K562 (cell line): ENCODE measurements around the gene ALG12. TPM values are rescaled to one million over a fixed set of nuclear protein-coding genes. Genes with fewer than 3 reads are reported as not detected.

Experiments used
- ATAC-seq: fragments of 200-7000 bp; cut with Tn5 transposase; 3 replicates; pipeline ENCODE4 v1.9.1; 2020; ENCODE audit warnings: moderate library complexity
- BruUV-seq: library from RNA; stranded (reverse); fragments of 400-500 nt; replicated peaks from 2 replicates; lab custom pipeline; 2021; lab: Mats Ljungman, UMichigan
- CTCF ChIA-PET: fragments of 300-600 bp; formaldehyde crosslinking; extraction: SDS; loops from one replicate; lab custom pipeline; 2021; ENCODE audit warnings: low intra/inter-chr PET ratio; lab: Yijun Ruan, JAX
- POLR2A ChIA-PET: fragments of 300-600, 350-650 bp; sonication (Branson Sonifier 250); formaldehyde crosslinking; extraction: SDS; loops from one replicate; lab custom pipeline; 2021; ENCODE audit warnings: antibody characterized with exemption, inconsistent platforms; lab: Yijun Ruan, JAX
- DNase-seq, 4 experiments: peaks; one replicate each; pipeline versions ENCODE4 v3.0.0 to v3.0.0-alpha.2; 2011 to 2018; ENCODE audit warnings: low spot score in 3 of 4, mixed read lengths in 3 of 4; ENCODE audit errors: extremely low read depth in 1 of 4
- FAIRE-seq: peaks from 2 replicates; lab custom pipeline; 2011; peaks lifted over from hg19 to GRCh38; lab: Jason Lieb, UNC
- H2AFZ ChIP-seq: 2 replicates; pipeline ENCODE4 v1.6.0; 2011; ENCODE audit warnings: low read depth, low read length, control low read depth, inconsistent platforms
- H3K27ac ChIP-seq: fragments of 200-600 bp; 3 replicates; pipeline ENCODE4 v1.8.0; 2011; ENCODE audit warnings: low read depth, mild to moderate bottlenecking, control low read depth, inconsistent platforms, low read length, moderate library complexity, mixed read lengths; ENCODE audit errors: extremely low read depth
- H3K27me3 ChIP-seq, 2 experiments: fragments of 300-600 bp in 1 of 2; 2 replicates in 1 of 2; 3 replicates in 1 of 2; pipeline versions ENCODE4 v1.6.0 to v1.8.0; 2011; ENCODE audit warnings: inconsistent platforms in 2 of 2, low read length in 2 of 2, mild to moderate bottlenecking in 1 of 2, mixed read lengths in 1 of 2, moderate library complexity in 1 of 2; ENCODE audit not compliant: control insufficient read depth in 2 of 2, insufficient read depth in 2 of 2
- H3K36me3 ChIP-seq: fragments of 300-600 bp; 3 replicates; pipeline ENCODE4 v1.8.0; 2011; ENCODE audit warnings: mild to moderate bottlenecking, low read length, inconsistent platforms; ENCODE audit not compliant: control insufficient read depth, insufficient read depth
- H3K4me1 ChIP-seq, 2 experiments: fragments of 200-600 bp in 1 of 2; replicated peaks in 1 of 2; 2 replicates in 1 of 2; 3 replicates in 1 of 2; pipeline versions ENCODE4 v1.5.1 to v1.8.0; 2011; ENCODE audit warnings: inconsistent platforms in 2 of 2, low read length in 2 of 2, mild to moderate bottlenecking in 1 of 2, mixed read lengths in 1 of 2, moderate library complexity in 1 of 2; ENCODE audit not compliant: control insufficient read depth in 2 of 2, insufficient read depth in 2 of 2
- H3K4me2 ChIP-seq: 2 replicates; pipeline ENCODE4 v1.6.1; 2011; ENCODE audit warnings: low read length, control low read depth, inconsistent platforms, mixed read lengths; ENCODE audit not compliant: insufficient read depth
- H3K4me3 ChIP-seq: fragments of 200-600 bp; sonication (generic), shearing (Covaris generic); 2 replicates; pipeline ENCODE4 v1.5.1; 2016; ENCODE audit warnings: control low read depth, inconsistent platforms
- H3K79me2 ChIP-seq: fragments of 200-600 bp; 3 replicates; pipeline ENCODE4 v1.8.0; 2011; ENCODE audit warnings: low read length, inconsistent platforms; ENCODE audit not compliant: control insufficient read depth, insufficient read depth
- H3K9ac ChIP-seq, 2 experiments: 2 replicates each; pipeline versions ENCODE4 v1.6.0 to v1.6.1; 2011; ENCODE audit warnings: low read depth in 2 of 2, low read length in 2 of 2, control low read depth in 1 of 2, inconsistent platforms in 1 of 2, mild to moderate bottlenecking in 1 of 2, mixed read lengths in 1 of 2; ENCODE audit not compliant: insufficient read depth in 1 of 2
- H3K9me1 ChIP-seq: one replicate; pipeline ENCODE4 v1.6.0; 2011; ENCODE audit warnings: inconsistent platforms, mild to moderate bottlenecking, low read length, moderate library complexity; ENCODE audit not compliant: control insufficient read depth, insufficient read depth
- H3K9me3 ChIP-seq: replicated peaks from 2 replicates; pipeline ENCODE4 v1.5.1; 2011; ENCODE audit warnings: low read depth, low read length, inconsistent platforms; ENCODE audit not compliant: control insufficient read depth, insufficient read depth
- H4K20me1 ChIP-seq: replicated peaks from 2 replicates; pipeline ENCODE4 v1.6.1; 2011; ENCODE audit warnings: low read length, inconsistent platforms, mixed read lengths; ENCODE audit not compliant: control insufficient read depth, insufficient read depth
- ARHGAP35 ChIP-seq: fragments of 450-650 bp; IDR thresholded peaks from 2 replicates; pipeline ENCODE4 v1.6.1; 2018; ENCODE audit not compliant: partially characterized antibody
- C11orf30 ChIP-seq: fragments of 450-650 bp; IDR thresholded peaks from 2 replicates; pipeline ENCODE4 v1.6.1; 2016; ENCODE audit warnings: low read depth, mild to moderate bottlenecking
- CBFA2T2 ChIP-seq: fragments of 450-650 bp; conservative IDR thresholded peaks from 2 replicates; pipeline ENCODE4 v1.6.1; 2017; ENCODE audit warnings: mild to moderate bottlenecking
- GABPA ChIP-seq: fragments of 200-800 bp; sonication (Bioruptor generic); conservative IDR thresholded peaks from 2 replicates; pipeline ENCODE4 v1.6.1; 2016; ENCODE audit warnings: low read depth, missing genetic modification characterization, missing compliant biosample characterization
- GTF2F1 ChIP-seq: IDR thresholded peaks from 2 replicates; pipeline ENCODE4 v1.6.1; 2011; ENCODE audit warnings: low read depth, low read length, improper control_type of control experiment
- HIVEP1 ChIP-seq: fragments of 250-450 bp; sonication (Bioruptor Pico); IDR thresholded peaks from 2 replicates; pipeline ENCODE4 v1.4.0; 2020; ENCODE audit warnings: mild to moderate bottlenecking
- HNRNPK ChIP-seq: fragments of 200-400 bp; formaldehyde crosslinking; IDR thresholded peaks from one replicate; pipeline ENCODE4 v1.6.1; 2018; ENCODE audit warnings: mild to moderate bottlenecking, low read depth, low read length; ENCODE audit not compliant: poor library complexity, severe bottlenecking
- MAFG ChIP-seq: fragments of 450-650 bp; conservative IDR thresholded peaks from 2 replicates; pipeline ENCODE4 v1.6.1; 2016; ENCODE audit warnings: missing genetic modification characterization, missing compliant biosample characterization
- MEIS2 ChIP-seq: fragments of 450-650 bp; IDR thresholded peaks from 2 replicates; pipeline ENCODE4 v1.6.1; 2014; ENCODE audit warnings: mild to moderate bottlenecking; ENCODE audit not compliant: partially characterized antibody
- NFE2 ChIP-seq: IDR thresholded peaks from 2 replicates; pipeline ENCODE4 v1.6.1; 2014; ENCODE audit warnings: antibody characterized with exemption, low read depth
- NR1H2 ChIP-seq: sonication (generic); formaldehyde crosslinking; IDR thresholded peaks from 2 replicates; pipeline ENCODE4 v1.4.0; 2020; ENCODE audit warnings: mild to moderate bottlenecking, missing genetic modification reagents
- OTX1 ChIP-seq: fragments of 450-650 bp; formaldehyde crosslinking; IDR thresholded peaks from 2 replicates; pipeline ENCODE4 v1.4.0; 2022; ENCODE audit warnings: mild to moderate bottlenecking
- RCOR1 ChIP-seq, 2 experiments: IDR thresholded peaks; 2 replicates each; pipeline ENCODE4 v1.6.1; 2012; ENCODE audit warnings: low read depth in 2 of 2, low read length in 2 of 2, borderline replicate concordance in 1 of 2, improper control_type of control experiment in 1 of 2
- SLC30A9 ChIP-seq: fragments of 250-450 bp; sonication (Bioruptor Pico); IDR thresholded peaks from 2 replicates; pipeline ENCODE4 v1.8.0; 2022; ENCODE audit warnings: mild to moderate bottlenecking, moderate library complexity
- SRSF1 ChIP-seq: fragments of 200-400 bp; formaldehyde crosslinking; IDR thresholded peaks from 2 replicates; pipeline ENCODE4 v1.6.1; 2017; ENCODE audit warnings: mild to moderate bottlenecking, low read depth, low read length, moderate library complexity
- STAT5B ChIP-seq: fragments of 250-450 bp; sonication (Bioruptor Pico); IDR thresholded peaks from 2 replicates; pipeline ENCODE4 v1.8.0; 2021; ENCODE audit warnings: mild to moderate bottlenecking, inconsistent platforms
- ZNF174 ChIP-seq: fragments of 250-450 bp; sonication (Bioruptor Pico); IDR thresholded peaks from 2 replicates; pipeline ENCODE4 v1.4.0; 2020; ENCODE audit warnings: mild to moderate bottlenecking
- ZNF316 ChIP-seq: fragments of 450-650 bp; IDR thresholded peaks from 2 replicates; pipeline ENCODE4 v1.6.1; 2016
- ZNF436 ChIP-seq: fragments of 250-450, 450-650 bp; sonication (Bioruptor Pico); formaldehyde crosslinking; IDR thresholded peaks from 2 replicates; pipeline ENCODE4 v1.7.0; 2020; ENCODE audit warnings: mild to moderate bottlenecking
- WGBS: fragments of 100-300 bp; shearing (Covaris generic); methylation state at CpG from one replicate; pipeline ENCODE4 v1.1.6; 2016; ENCODE audit warnings: low coverage, mixed read lengths; ENCODE audit not compliant: insufficient coverage; ENCODE audit errors: missing lambda C conversion rate; 5-methylcytosine and 5-hydroxymethylcytosine counted together
- in situ Hi-C: fragments of 300-500 bp; cut with MboI; formaldehyde crosslinking; loops from 4 replicates; pipeline ENCODE4 v1.15.0; 2018; ENCODE audit warnings: inconsistent platforms, mixed read lengths
- intact Hi-C: fragments of 100-400 bp; cut with micrococcal nuclease; formaldehyde crosslinking; loops from 2 replicates; pipeline ENCODE4 v1.14.2; 2022
- polyA plus RNA-seq, 8 experiments: library from polyadenylated mRNA; depleted of rRNA in 4 of 8; stranded (reverse) in 5 of 8; unstranded in 3 of 8; fragments of >200 nt; fragmentation: Nextera tagmentation in 2 of 8; fragmentation: Illumina TruSeq in 1 of 8; extraction: Ambion mirVana in 2 of 8; extraction: Trizol in 1 of 8; gene quantifications; 2 replicates each; pipeline versions ENCODE4 v1.2.1 to v1.2.3, GENCODE V29; 2011 to 2014; ENCODE audit warnings: inconsistent platforms in 1 of 8, missing spikeins in 1 of 8
- total RNA-seq, 7 experiments: library from RNA; depleted of rRNA in 6 of 7; stranded (reverse); fragments of >200 nt in 6 of 7; fragmentation: Illumina TruSeq in 2 of 7; extraction: Trizol in 2 of 7; gene quantifications; 2 replicates each; pipeline versions ENCODE4 v1.2.1 to v1.2.3, GENCODE V29; 2011 to 2021; ENCODE audit warnings: low replicate concordance in 1 of 7

The ALG12 gene
- total and polyA plus RNA-seq, 9 of the 15 experiments (the other 6 are each of a cell fraction or from before 2014, with no cell fraction given): 0.20 to 8.5 (median 3.4) TPM

GRCh38 chr22:49886346-49887063, 31.7 kb downstream of the ALG12 start:
- 97% methylated on average over 32 of the region's 41 CpGs for WGBS
- H3K4me3 ChIP-seq: no peak overlapping the region
- no peak for TF ChIP-seq HIVEP1
- DNase-seq (no peak), FAIRE-seq (no peak), ATAC-seq (no peak)
- H3K9me1 ChIP-seq: no peaks in the 10 kb centered on the region
- intact Hi-C loops: no loop called here
- H3K27me3 ChIP-seq: no peaks in the 10 kb centered on the region
- ChIA-PET POLR2A (no interaction called here), CTCF (no interaction called here)
- peaks cover 56% of the 10 kb centered on the region; the same call in 2 of the 3 replicates for H3K36me3 ChIP-seq
- no peak overlapping the region for H3K4me2 ChIP-seq
- H4K20me1 ChIP-seq: no peaks in the 10 kb centered on the region
- H2AFZ ChIP-seq: no peak overlapping the region
- H3K9ac ChIP-seq: no peak overlapping the region
- no peaks in the 10 kb centered on the region; a peak in 1 of 5 replicates for H3K4me1 ChIP-seq
- in situ Hi-C loops: no loop called here
- no peak overlapping the region for H3K27ac ChIP-seq
- no TSS peak for BruUV-seq
- H3K79me2 ChIP-seq: peaks cover 12% of the 10 kb centered on the region; the same call in 2 of the 3 replicates
- H3K9me3 ChIP-seq: peaks cover 7% of the 10 kb centered on the region

GRCh38 chr22:49885881-49886280, 32.4 kb downstream of the ALG12 start:
- H3K79me2 ChIP-seq: peaks cover 16% of the 10 kb centered on the region; the same call in 2 of the 3 replicates
- in situ Hi-C loops: no loop called here

More at GRCh38 chr22:49885881-49886280, 32.4 kb downstream of the ALG12 start:
- TF ChIP-seq ZNF174 (CRISPR knock-in tag): no peak
- TF ChIP-seq RCOR1 (IDR thresholded peaks at IDR 0.05; ENCODE audit: borderline replicate concordance in 1 of 2, low read depth in 2 of 2, low read length in 2 of 2): no peak
- TF ChIP-seq SLC30A9: no peak
- no peak for TF ChIP-seq SRSF1
- no peak for TF ChIP-seq NR1H2 (CRISPR knock-in tag)
- TF ChIP-seq ARHGAP35: no peak
- no peak for TF ChIP-seq OTX1 (CRISPR knock-in tag)
- TF ChIP-seq GABPA (tag): no peak
- TF ChIP-seq ZNF316: no peak
- no peak for TF ChIP-seq CBFA2T2
- no peak for TF ChIP-seq MAFG (tag)
- no peak for TF ChIP-seq MEIS2
- no peak for TF ChIP-seq STAT5B (CRISPR knock-in tag)
- TF ChIP-seq GTF2F1: no peak
- TF ChIP-seq NFE2: no peak
- no peak for TF ChIP-seq ZNF436 (CRISPR knock-in tag)
- no peak for TF ChIP-seq HNRNPK
- no peak for TF ChIP-seq C11orf30
- ATAC-seq: no peak
- Histone ChIP-seq H3K9ac (no peak overlapping the region), H3K36me3 (peaks cover 56% of the 10 kb centered on the region; the same call in 2 of the 3 replicates), H3K4me1 (no peaks in the 10 kb centered on the region; a peak in 1 of 5 replicates), H3K4me2 (no peak overlapping the region), H3K9me1 (no peaks in the 10 kb centered on the region), H4K20me1 (no peaks in the 10 kb centered on the region), H2AFZ (no peak overlapping the region), H3K27me3 (no peaks in the 10 kb centered on the region), H3K9me3 (peaks cover 7% of the 10 kb centered on the region), H3K4me3 (no peak overlapping the region), H3K27ac (no peak overlapping the region)
- POLR2A ChIA-PET: no interaction called here
- no TSS peak for BruUV-seq
- no peak for FAIRE-seq
- CTCF ChIA-PET: no interaction called here
- 98% methylated on average over 9 of the region's 35 CpGs for WGBS
- DNase-seq: no peak
- intact Hi-C loops: no loop called here
